GM10248 (cell line): ENCODE data around the gene VEGFB.

ENCODE experiments used
- CTCF ChIA-PET: fragments of 300-600 bp; sonication (Branson Sonifier 250); formaldehyde crosslinking; extraction: SDS; loops from one replicate; lab custom pipeline; 2021; ENCODE audit warnings: antibody characterized with exemption; lab: Yijun Ruan, JAX
- POLR2A ChIA-PET: fragments of 350-650 bp; sonication (Branson Sonifier 250); formaldehyde crosslinking; extraction: SDS; loops from one replicate; lab custom pipeline; 2020; ENCODE audit warnings: antibody characterized with exemption; lab: Yijun Ruan, JAX
- DNase-seq: peaks from one replicate; pipeline ENCODE4 v3.0.0; 2012; ENCODE audit errors: extremely low spot score
- CTCF ChIP-seq: IDR thresholded peaks from 2 replicates; pipeline ENCODE4 v1.5.1; 2012; ENCODE audit warnings: mild to moderate bottlenecking, low read depth; ENCODE audit errors: extremely low read depth, missing control alignments, control extremely low read depth

The VEGFB gene

GRCh38 chr11:64275031-64275800, 40.8 kb downstream of the VEGFB start:
- POLR2A ChIA-PET = no interaction called here
- CTCF ChIA-PET = interaction anchor here (0.9 to 15.3 kb wide), 3 partner anchors 25 to 57 kb away, joined by 3 to 164 read pairs (median 3); partner anchors contain the start of genes CATSPERZ, ESRRA and PLCB3
- DNase-seq = no peak
- no peak for TF ChIP-seq CTCF

GRCh38 chr11:64275841-64276240, 41.5 kb downstream of the VEGFB start:
- TF ChIP-seq CTCF = no peak
- CTCF ChIA-PET = interaction anchor here (0.9 to 15.3 kb wide), 3 partner anchors 25 to 57 kb away, joined by 3 to 164 read pairs (median 3); partner anchors contain the start of genes CATSPERZ, ESRRA and PLCB3
- no peak for DNase-seq
- POLR2A ChIA-PET = no interaction called here

GRCh38 chr11:64276653-64277431, 42.5 kb downstream of the VEGFB start:
- ChIA-PET CTCF (interaction anchor here (15.3 kb wide), 1 partner anchor 26 kb away, joined by 164 read pairs; the partner anchor contains the start of genes CATSPERZ and ESRRA), POLR2A (no interaction called here)
- no peak for DNase-seq
- no peak for TF ChIP-seq CTCF

- TF ChIP-seq CTCF = no peak
- no peak for DNase-seq
- ChIA-PET CTCF (interaction anchor here (2.0 to 15.3 kb wide), 2 partner anchors 24 to 29 kb away, joined by 7 to 164 read pairs; partner anchors contain the start of genes CATSPERZ and ESRRA), POLR2A (no interaction called here)
These were observed 44.3 kb downstream of the VEGFB start for GRCh38 chr11:64278576-64279190.

- ChIA-PET POLR2A (no interaction called here), CTCF (interaction anchor here (5.2 to 14.3 kb wide), 2 partner anchors 10 to 21 kb away, joined by 21 to 186 read pairs; partner anchors contain the start of genes CATSPERZ and ESRRA)
- DNase-seq = no peak
- no peak for TF ChIP-seq CTCF
These were observed 47.8 kb downstream of the VEGFB start for GRCh38 chr11:64281957-64282770.

GRCh38 chr11:64283092-64283491, 48.7 kb downstream of the VEGFB start:
- no peak for DNase-seq
- ChIA-PET CTCF (interaction anchor here (0.7 to 14.3 kb wide), 3 partner anchors 11 to 33 kb away, joined by 3 to 186 read pairs (median 21); partner anchors contain the start of genes CATSPERZ and ESRRA), POLR2A (interaction anchor here (2.7 kb wide), 1 partner anchor 11 kb away, joined by 11 read pairs; no protein-coding TSS in a partner anchor)
- no peak for TF ChIP-seq CTCF
